HepG2 (cell line): ENCODE results near the gene SPAG4. TPM values are rescaled to one million over a fixed set of nuclear protein-coding genes. Genes with fewer than 3 reads are reported as not detected.

ENCODE experiments used
- ATAC-seq: fragments of 200-7000 bp; cut with Tn5 transposase; 3 replicates; pipeline ENCODE4 v1.9.1; 2020; ENCODE audit warnings: mild to moderate bottlenecking, moderate library complexity
- BruUV-seq: library from RNA; stranded (reverse); fragments of 400-500 nt; replicated peaks from 2 replicates; lab custom pipeline; 2021; lab: Mats Ljungman, UMichigan
- CTCF ChIA-PET: fragments of 300-600 bp; formaldehyde crosslinking; extraction: SDS; loops from one replicate; lab custom pipeline; 2021; ENCODE audit warnings: low total read pairs, inconsistent platforms, low intra/inter-chr PET ratio; lab: Yijun Ruan, JAX
- POLR2A ChIA-PET: fragments of 350-600 bp; sonication (Branson Sonifier 250); formaldehyde crosslinking; loops from one replicate; lab custom pipeline; 2020; ENCODE audit warnings: antibody characterized with exemption, inconsistent platforms; lab: Yijun Ruan, JAX
- DNase-seq: peaks from one replicate; pipeline ENCODE4 v3.0.0-alpha.2; 2015; ENCODE audit warnings: low spot score
- FAIRE-seq: peaks from 3 replicates; lab custom pipeline; 2011; peaks lifted over from hg19 to GRCh38; lab: Jason Lieb, UNC
- H2AFZ ChIP-seq: one replicate; pipeline ENCODE4 v1.6.1; 2011; ENCODE audit warnings: low read length, inconsistent platforms
- H3K27ac ChIP-seq: fragments of 300-600 bp; 3 replicates; pipeline ENCODE4 v1.8.0; 2011; ENCODE audit warnings: mixed run types, mild to moderate bottlenecking, mixed read lengths, low read length, inconsistent platforms; ENCODE audit not compliant: insufficient read depth; ENCODE audit errors: extremely low read length
- H3K27me3 ChIP-seq, 2 experiments: fragments of 200-600 bp in 1 of 2; 2 replicates in 1 of 2; 3 replicates in 1 of 2; pipeline versions ENCODE4 v1.6.0 to v1.8.0; 2011; ENCODE audit warnings: low read length in 2 of 2, mild to moderate bottlenecking in 2 of 2, moderate library complexity in 2 of 2, inconsistent platforms in 1 of 2; ENCODE audit not compliant: insufficient read depth in 2 of 2, control insufficient read depth in 1 of 2
- H3K36me3 ChIP-seq, 2 experiments: fragments of 200-600 bp in 1 of 2; replicated peaks in 1 of 2; 2 replicates in 1 of 2; 3 replicates in 1 of 2; pipeline versions ENCODE4 v1.5.1 to v1.8.0; 2011; ENCODE audit warnings: low read length in 2 of 2, inconsistent platforms in 1 of 2; ENCODE audit not compliant: insufficient read depth in 2 of 2, control insufficient read depth in 1 of 2
- H3K4me1 ChIP-seq: 2 replicates; pipeline ENCODE4 v1.5.1; 2012; ENCODE audit warnings: low read length, inconsistent platforms; ENCODE audit not compliant: insufficient read depth
- H3K4me2 ChIP-seq: 2 replicates; pipeline ENCODE4 v1.6.0; 2011; ENCODE audit warnings: low read depth, low read length, inconsistent platforms
- H3K4me3 ChIP-seq, 3 experiments: fragments of 200-600 bp in 1 of 3; sonication (generic), shearing (Covaris generic) in 1 of 3; replicated peaks in 1 of 3; 2 replicates each; pipeline ENCODE4 v1.5.1; 2011 to 2016; ENCODE audit warnings: low read length in 3 of 3, inconsistent platforms in 2 of 3, low read depth in 2 of 3, mild to moderate bottlenecking in 2 of 3, control low read depth in 1 of 3, mixed read lengths in 1 of 3; ENCODE audit not compliant: insufficient read depth in 1 of 3
- H3K79me2 ChIP-seq: one replicate; pipeline ENCODE4 v1.6.1; 2011; ENCODE audit warnings: low read length, inconsistent platforms; ENCODE audit not compliant: insufficient read depth
- H3K9ac ChIP-seq: 2 replicates; pipeline ENCODE4 v1.6.0; 2011; ENCODE audit warnings: mild to moderate bottlenecking, low read depth, low read length, inconsistent platforms; ENCODE audit not compliant: insufficient read depth
- H3K9me3 ChIP-seq: 2 replicates; pipeline ENCODE4 v1.5.1; 2012; ENCODE audit warnings: mild to moderate bottlenecking, low read length
- H4K20me1 ChIP-seq: 2 replicates; pipeline ENCODE4 v1.6.0; 2011; ENCODE audit warnings: inconsistent platforms, mild to moderate bottlenecking, low read length, moderate library complexity; ENCODE audit not compliant: insufficient read depth
- FOXM1 ChIP-seq: sonication (generic); formaldehyde crosslinking; IDR thresholded peaks from 2 replicates; pipeline ENCODE4 v1.5.0; 2020; ENCODE audit warnings: missing genetic modification reagents
- IKZF5 ChIP-seq: IDR thresholded peaks from 2 replicates; pipeline ENCODE4 v1.6.1; 2018; ENCODE audit warnings: missing genetic modification reagents, mild to moderate bottlenecking, missing compliant biosample characterization
- NFIB ChIP-seq: sonication (generic); formaldehyde crosslinking; IDR thresholded peaks from 2 replicates; pipeline ENCODE4 v1.9.0; 2021; ENCODE audit warnings: missing genetic modification reagents, mild to moderate bottlenecking, borderline replicate concordance
- SMC3 ChIP-seq: IDR thresholded peaks from 2 replicates; pipeline ENCODE4 v1.6.1; 2011; ENCODE audit warnings: low read length, improper control_type of control experiment
- STAG1 ChIP-seq: sonication (generic); formaldehyde crosslinking; IDR thresholded peaks from 2 replicates; pipeline ENCODE4 v1.4.0; 2020; ENCODE audit warnings: missing genetic modification reagents
- ZBTB38 ChIP-seq: sonication (generic); formaldehyde crosslinking; IDR thresholded peaks from 2 replicates; pipeline ENCODE4 v1.5.1; 2020; ENCODE audit warnings: mild to moderate bottlenecking, missing genetic modification reagents
- ZNF18 ChIP-seq: sonication (generic); formaldehyde crosslinking; IDR thresholded peaks from 2 replicates; pipeline ENCODE4 v1.8.0; 2022; ENCODE audit warnings: mild to moderate bottlenecking, missing genetic modification reagents; ENCODE audit not compliant: insufficient replicate concordance
- ZNF318 ChIP-seq: sonication (generic); formaldehyde crosslinking; IDR thresholded peaks from 2 replicates; pipeline ENCODE4 v1.4.0; 2020; ENCODE audit warnings: mild to moderate bottlenecking, missing genetic modification reagents
- ZNF382 ChIP-seq: sonication (generic); formaldehyde crosslinking; IDR thresholded peaks from 2 replicates; pipeline ENCODE4 v1.5.0; 2020; ENCODE audit warnings: missing genetic modification reagents, mild to moderate bottlenecking, borderline replicate concordance
- ZNF574 ChIP-seq: sonication (generic); formaldehyde crosslinking; IDR thresholded peaks from 2 replicates; pipeline ENCODE4 v1.4.0; 2020; ENCODE audit warnings: missing genetic modification reagents
- WGBS: methylation state at CpG from one replicate; pipeline ENCODE4 v1.1.6; 2017; ENCODE audit warnings: low lambda C conversion rate; 5-methylcytosine and 5-hydroxymethylcytosine counted together
- in situ Hi-C: cut with HindIII; loops from 2 replicates; pipeline ENCODE4 v1.10.0; 2017; ENCODE audit warnings: low pct_unique_long_range_greater_than_20kb; ENCODE audit not compliant: extremely low pct_ligation_motif_present
- intact Hi-C: fragments of 100-400 bp; cut with micrococcal nuclease; formaldehyde crosslinking; loops from one replicate; pipeline ENCODE4 v1.10.0; 2022; ENCODE audit not compliant: unreplicated experiment
- polyA plus RNA-seq, 8 experiments: library from polyadenylated mRNA; depleted of rRNA in 3 of 8; stranded (reverse) in 7 of 8; unstranded in 1 of 8; fragments of >200 nt; fragmentation: Illumina TruSeq in 4 of 8; extraction: Trizol in 4 of 8; gene quantifications; 2 replicates each; pipeline versions ENCODE4 v1.2.1 to v1.2.3, GENCODE V29; 2011 to 2016; ENCODE audit warnings: low read depth in 4 of 8, missing spikeins in 1 of 8, mixed read lengths in 1 of 8; ENCODE audit not compliant: insufficient read depth in 1 of 8
- total RNA-seq, 5 experiments: library from RNA; depleted of rRNA; stranded (reverse); fragments of >200 nt; fragmentation: Illumina TruSeq; extraction: Trizol; gene quantifications; 2 replicates each; pipeline ENCODE4 v1.2.3, GENCODE V29; 2016; ENCODE audit warnings: low read depth in 1 of 5

Gene SPAG4
- total and polyA plus RNA-seq, 2 of the 13 experiments (the other 11 are each of a cell fraction or from before 2014, with no cell fraction given) = 5.8 to 137 TPM

GRCh38 chr20:35604449-35604747 lies 11.2 kb upstream of the SPAG4 start:
- POLR2A ChIA-PET = interaction anchor here (0.6 to 3.7 kb wide), 3 partner anchors 12 to 138 kb away, joined by 4 to 17 read pairs (median 5); partner anchors contain the start of genes RBM39 and SPAG4
- Histone ChIP-seq H3K4me1 (peaks cover 25% of the 10 kb centered on the region), H3K4me2 (0 out of 2 replicates have a peak overlapping the region, but pooled peaks have one; percentile 18), H3K79me2 (no peaks in the 10 kb centered on the region), H3K4me3 (no peak overlapping the region), H2AFZ (no peak overlapping the region), H3K9ac (no peak overlapping the region), H3K9me3 (no peaks in the 10 kb centered on the region), H3K27me3 (peaks cover 3 to 23% of the 10 kb centered on the region in 2 experiments; a peak in 3 of 5 replicates), H3K27ac (no peak overlapping the region), H4K20me1 (no peaks in the 10 kb centered on the region), H3K36me3 (no peaks in the 10 kb centered on the region)
- no TSS peak for BruUV-seq
- ATAC-seq (peak; percentile 56), DNase-seq (peak; percentile 70), FAIRE-seq (no peak)
- in situ Hi-C loops (loop anchor here (5.0 kb wide), 1 partner anchor 142 kb away; no protein-coding TSS in a partner anchor), intact Hi-C loops (loop anchor here (1.0 kb wide), 1 partner anchor 36 kb away; no protein-coding TSS in a partner anchor)
- WGBS = 14% methylated on average over 4 of the region's 4 CpGs
- CTCF ChIA-PET = interaction anchor here (0.7 to 1.5 kb wide), 3 partner anchors 12 to 141 kb away, joined by 3 to 8 read pairs (median 5); no protein-coding TSS in a partner anchor
- TF ChIP-seq ZNF574 (CRISPR knock-in tag) = peak; percentile 32; the same call in 1 of the 2 replicates
- TF ChIP-seq SMC3 = peak; percentile 55
- 0 out of 2 replicates have a peak, but pooled peaks have one; percentile 20 for TF ChIP-seq IKZF5 (CRISPR knock-in tag)
- TF ChIP-seq FOXM1 (CRISPR knock-in tag) = no peak
- TF ChIP-seq ZNF382 (CRISPR knock-in tag) = no peak
- no peak for TF ChIP-seq ZNF18 (CRISPR knock-in tag)
- no peak for TF ChIP-seq ZNF318 (CRISPR knock-in tag)
- 0 out of 2 replicates have a peak, but pooled peaks have one; percentile 26 for TF ChIP-seq ZBTB38 (CRISPR knock-in tag)
- peak; percentile 63 for TF ChIP-seq STAG1
- TF ChIP-seq NFIB (CRISPR knock-in tag) = no peak
